IMR-90 (cell line): ENCODE measurements around the gene PLEKHO2. TPM values are rescaled to one million over a fixed set of nuclear protein-coding genes. Genes with fewer than 3 reads are reported as not detected.

Experiments used
- ATAC-seq: fragments of 200-7000 bp; cut with Tn5 transposase; 2 replicates; pipeline ENCODE4 v1.9.1; 2020; ENCODE audit warnings: low read depth, mild to moderate bottlenecking, moderate library complexity
- BruUV-seq: library from RNA; stranded (reverse); fragments of 400-500 nt; replicated peaks from 2 replicates; lab custom pipeline; 2021; lab: Mats Ljungman, UMichigan
- CTCF ChIA-PET: fragments of 300-600 bp; formaldehyde crosslinking; extraction: SDS; loops from one replicate; lab custom pipeline; 2021; ENCODE audit warnings: antibody characterized with exemption; lab: Yijun Ruan, JAX
- POLR2A ChIA-PET: fragments of 300-600 bp; sonication (Branson Sonifier 250); formaldehyde crosslinking; loops from one replicate; lab custom pipeline; 2022; ENCODE audit warnings: antibody characterized with exemption; ENCODE audit not compliant: unreplicated experiment; lab: Charles Lee
- DNase-seq: peaks from one replicate; pipeline ENCODE4 v3.0.0; 2013
- H2AFZ ChIP-seq: replicated peaks from 2 replicates; pipeline ENCODE3; 2013; ENCODE audit warnings: low read length, mild to moderate bottlenecking; ENCODE audit not compliant: poor library complexity
- H2AK5ac ChIP-seq: 2 replicates; pipeline ENCODE4 v1.6.1; 2013; ENCODE audit warnings: low read depth, low read length, inconsistent platforms
- H2AK9ac ChIP-seq: replicated peaks from 2 replicates; pipeline ENCODE3; 2013; ENCODE audit warnings: mild to moderate bottlenecking, low read depth, low read length, moderate library complexity; ENCODE audit not compliant: poor library complexity
- H2BK120ac ChIP-seq: 2 replicates; pipeline ENCODE4 v1.6.1; 2013; ENCODE audit warnings: low read depth, low read length, inconsistent platforms
- H2BK15ac ChIP-seq: 3 replicates; pipeline ENCODE4 v1.6.1; 2013; ENCODE audit warnings: low read depth, low read length, inconsistent platforms
- H2BK20ac ChIP-seq: 2 replicates; pipeline ENCODE4 v1.6.1; 2013; ENCODE audit warnings: low read depth, mild to moderate bottlenecking, inconsistent platforms, low read length, moderate library complexity
- H2BK5ac ChIP-seq: 2 replicates; pipeline ENCODE4 v1.6.1; 2013; ENCODE audit warnings: mild to moderate bottlenecking, low read depth, low read length, inconsistent platforms; ENCODE audit not compliant: poor library complexity, severe bottlenecking
- H3K14ac ChIP-seq: replicated peaks from 2 replicates; pipeline ENCODE4 v1.6.1; 2013; ENCODE audit warnings: low read depth, low read length, inconsistent platforms
- H3K18ac ChIP-seq: 2 replicates; pipeline ENCODE4 v1.6.1; 2013; ENCODE audit warnings: low read depth, low read length, control low read depth
- H3K23ac ChIP-seq: 2 replicates; pipeline ENCODE4 v1.6.1; 2013; ENCODE audit warnings: low read depth, low read length, inconsistent platforms
- H3K27ac ChIP-seq: 2 replicates; pipeline ENCODE4 v1.5.1; 2013; ENCODE audit warnings: mild to moderate bottlenecking, control low read depth, low read length; ENCODE audit not compliant: insufficient read depth
- H3K27me3 ChIP-seq: 2 replicates; pipeline ENCODE4 v1.6.1; 2013; ENCODE audit warnings: low read length; ENCODE audit not compliant: control insufficient read depth, insufficient read depth
- H3K36me3 ChIP-seq: 2 replicates; pipeline ENCODE4 v1.6.1; 2013; ENCODE audit warnings: low read length, mixed read lengths; ENCODE audit not compliant: control insufficient read depth, insufficient read depth
- H3K4ac ChIP-seq: 2 replicates; pipeline ENCODE4 v1.6.1; 2013; ENCODE audit warnings: low read depth, low read length, inconsistent platforms
- H3K4me1 ChIP-seq: 2 replicates; pipeline ENCODE4 v1.6.1; 2013; ENCODE audit warnings: low read length, mixed read lengths; ENCODE audit not compliant: control insufficient read depth, insufficient read depth
- H3K4me2 ChIP-seq: 2 replicates; pipeline ENCODE4 v1.6.1; 2013; ENCODE audit warnings: low read depth, mild to moderate bottlenecking, control low read depth, low read length, moderate library complexity
- H3K4me3 ChIP-seq: 2 replicates; pipeline ENCODE4 v1.5.1; 2013; ENCODE audit warnings: low read depth, mild to moderate bottlenecking, control low read depth, low read length, moderate library complexity; ENCODE audit not compliant: insufficient read depth
- H3K56ac ChIP-seq: 2 replicates; pipeline ENCODE4 v1.6.1; 2013; ENCODE audit warnings: low read length, inconsistent platforms; ENCODE audit not compliant: insufficient read depth; ENCODE audit errors: extremely low read depth
- H3K79me1 ChIP-seq, 2 experiments: 2 replicates each; pipeline ENCODE4 v1.6.1; 2013; ENCODE audit warnings: low read length in 2 of 2, inconsistent platforms in 1 of 2, low read depth in 1 of 2
- H3K9ac ChIP-seq: 2 replicates; pipeline ENCODE4 v1.6.1; 2013; ENCODE audit warnings: low read depth, low read length, control low read depth
- H3K9me1 ChIP-seq: 2 replicates; pipeline ENCODE4 v1.6.1; 2013; ENCODE audit warnings: low read length, inconsistent platforms; ENCODE audit not compliant: insufficient read depth
- H3K9me3 ChIP-seq: 2 replicates; pipeline ENCODE4 v1.6.1; 2013; ENCODE audit warnings: low read length; ENCODE audit not compliant: control insufficient read depth, insufficient read depth
- H4K20me1 ChIP-seq: 2 replicates; pipeline ENCODE4 v1.6.1; 2013; ENCODE audit warnings: low read length, inconsistent platforms; ENCODE audit not compliant: insufficient read depth
- H4K5ac ChIP-seq: 2 replicates; pipeline ENCODE4 v1.6.1; 2013; ENCODE audit warnings: mild to moderate bottlenecking, low read depth, low read length, control low read depth
- H4K8ac ChIP-seq, 2 experiments: 2 replicates each; pipeline ENCODE4 v1.6.1; 2013; ENCODE audit warnings: low read depth in 2 of 2, low read length in 2 of 2, control low read depth in 1 of 2, inconsistent platforms in 1 of 2
- H4K91ac ChIP-seq: 2 replicates; pipeline ENCODE4 v1.6.1; 2013; ENCODE audit warnings: low read depth, low read length, inconsistent platforms; ENCODE audit not compliant: insufficient read depth
- BHLHE40 ChIP-seq: fragments of 150-350 bp; IDR thresholded peaks from 2 replicates; pipeline ENCODE4 v1.6.1; 2016; ENCODE audit warnings: mild to moderate bottlenecking, low read depth, low read length
- CEBPB ChIP-seq: IDR thresholded peaks from 2 replicates; pipeline ENCODE4 v1.6.1; 2012; ENCODE audit warnings: low read depth, low read length, improper control_type of control experiment
- MAFK ChIP-seq: IDR thresholded peaks from 2 replicates; pipeline ENCODE4 v1.6.1; 2012; ENCODE audit warnings: low read depth, low read length, improper control_type of control experiment
- MXI1 ChIP-seq: IDR thresholded peaks from 2 replicates; pipeline ENCODE4 v1.6.1; 2012; ENCODE audit warnings: low read depth, mild to moderate bottlenecking, low read length, moderate library complexity, borderline replicate concordance
- NFE2L2 ChIP-seq: fragments of 150-350 bp; IDR thresholded peaks from 2 replicates; pipeline ENCODE4 v1.6.1; 2016; ENCODE audit warnings: low read depth, mild to moderate bottlenecking, low read length
- POLR2A ChIP-seq: IDR thresholded peaks from 2 replicates; pipeline ENCODE4 v1.6.1; 2012; ENCODE audit warnings: mild to moderate bottlenecking, low read depth, low read length
- RAD21 ChIP-seq: IDR thresholded peaks from 2 replicates; pipeline ENCODE4 v1.6.1; 2012; ENCODE audit warnings: low read length, improper control_type of control experiment
- RCOR1 ChIP-seq: IDR thresholded peaks from 2 replicates; pipeline ENCODE4 v1.6.1; 2012; ENCODE audit warnings: mild to moderate bottlenecking, low read length, improper control_type of control experiment; ENCODE audit not compliant: insufficient replicate concordance
- RFX5 ChIP-seq: IDR thresholded peaks from 2 replicates; pipeline ENCODE4 v1.8.0; 2012; ENCODE audit warnings: low read depth, mild to moderate bottlenecking, low read length, moderate library complexity
- SMC3 ChIP-seq: fragments of 150-350 bp; IDR thresholded peaks from 2 replicates; pipeline ENCODE4 v1.6.1; 2016; ENCODE audit warnings: low read depth, mild to moderate bottlenecking, antibody characterized with exemption, low read length, moderate library complexity
- WGBS, 2 experiments: methylation state at CpG; one replicate each; pipeline versions ENCODE4 v1.1.5 to v1.1.7; 2013; ENCODE audit warnings: missing lambda C conversion rate in 2 of 2; ENCODE audit not compliant: insufficient read length in 1 of 2; ENCODE audit errors: extremely low coverage in 2 of 2; 5-methylcytosine and 5-hydroxymethylcytosine counted together
- dilution Hi-C: fragments of 300-500 bp; cut with HindIII; formaldehyde crosslinking; loops from one replicate; pipeline ENCODE4 v1.14.3; 2018; ENCODE audit warnings: low sequenced_read_pairs; ENCODE audit not compliant: unreplicated experiment
- in situ Hi-C: fragments of 300-500 bp; cut with MboI; formaldehyde crosslinking; loops from 3 replicates; pipeline ENCODE4 v1.14.3; 2019; ENCODE audit warnings: low sequenced_read_pairs, inconsistent platforms, mixed read lengths
- intact Hi-C: fragments of 100-400 bp; cut with micrococcal nuclease; formaldehyde crosslinking; loops from 2 replicates; pipeline ENCODE4 v1.10.0; 2022
- polyA plus RNA-seq, 3 experiments: library from polyadenylated mRNA; depleted of rRNA; stranded (reverse); fragments of >200 nt; gene quantifications; 2 replicates each; pipeline ENCODE4 v1.2.3, GENCODE V29; 2012; ENCODE audit warnings: low replicate concordance in 1 of 3
- total RNA-seq: library from RNA; depleted of rRNA; stranded (reverse); fragments of >200 nt; gene quantifications from 2 replicates; pipeline ENCODE4 v1.2.3, GENCODE V29; 2012
- TF ChIP-seq, protein P1 (sequence below): conservative IDR thresholded peaks from 2 replicates; pipeline ENCODE4 v1.5.1; 2012; ENCODE audit warnings: mild to moderate bottlenecking, low read depth, low read length, improper control_type of control experiment

Gene PLEKHO2
- total and polyA plus RNA-seq, 2 of the 4 experiments (the other 2 are of a cell fraction) = 19.0 to 22.5 TPM

DNA sequence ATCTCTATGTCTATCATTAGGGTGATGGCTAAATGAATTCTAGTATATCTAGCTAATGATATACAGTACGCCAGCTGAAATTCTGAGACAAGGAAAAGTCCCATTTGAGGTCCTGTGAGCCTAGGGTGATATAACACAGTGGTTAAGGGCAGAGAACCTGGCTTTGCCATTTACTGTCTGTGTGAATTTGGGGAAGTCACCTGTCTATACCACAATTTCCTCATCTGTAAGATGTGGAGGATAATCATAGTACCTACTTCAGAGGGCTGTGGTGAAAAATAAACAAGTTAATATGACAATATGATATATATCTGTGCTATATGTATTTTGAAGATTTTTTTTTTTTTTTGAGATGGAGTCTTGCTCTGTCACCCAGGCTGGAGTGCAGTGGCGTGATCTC is 60.2 kb downstream of the PLEKHO2 start:
- H3K79me1 ChIP-seq = peaks cover 9% of the 10 kb centered on the region in 2 experiments; a peak in 2 of 4 replicates
- BruUV-seq = no TSS peak
- ATAC-seq (no peak), DNase-seq (no peak)
- no peak overlapping the region for H2AK5ac ChIP-seq
- intact Hi-C loops = no loop called here
- H3K23ac ChIP-seq = no peak overlapping the region
- POLR2A ChIA-PET = interaction anchor here (0.6 kb wide), 1 partner anchor 615 kb away, joined by 3 read pairs; no protein-coding TSS in a partner anchor
- H3K18ac ChIP-seq = no peak overlapping the region
- H3K4me3 ChIP-seq = no peak overlapping the region
- H4K20me1 ChIP-seq = no peaks in the 10 kb centered on the region
- no peak overlapping the region for H4K91ac ChIP-seq
- CTCF ChIA-PET = no interaction called here
- no peaks in the 10 kb centered on the region for H3K36me3 ChIP-seq
- no peak overlapping the region for H3K27ac ChIP-seq
- H3K4me2 ChIP-seq = no peak overlapping the region
- no peak overlapping the region for H3K56ac ChIP-seq
- H3K4me1 ChIP-seq = peaks cover 16% of the 10 kb centered on the region
- no peaks in the 10 kb centered on the region for H3K27me3 ChIP-seq
- no peak overlapping the region for H2BK15ac ChIP-seq
- H3K9me1 ChIP-seq = peaks cover 16% of the 10 kb centered on the region
- no peak overlapping the region for H2AFZ ChIP-seq
- no peak overlapping the region for H4K5ac ChIP-seq
- TF ChIP-seq POLR2A (no peak), RCOR1 (no peak), RFX5 (no peak), MAFK (no peak), CEBPB (no peak), SMC3 (no peak), MXI1 (no peak), NFE2L2 (no peak), BHLHE40 (no peak), RAD21 (no peak)
- TF ChIP-seq, protein P1, sequence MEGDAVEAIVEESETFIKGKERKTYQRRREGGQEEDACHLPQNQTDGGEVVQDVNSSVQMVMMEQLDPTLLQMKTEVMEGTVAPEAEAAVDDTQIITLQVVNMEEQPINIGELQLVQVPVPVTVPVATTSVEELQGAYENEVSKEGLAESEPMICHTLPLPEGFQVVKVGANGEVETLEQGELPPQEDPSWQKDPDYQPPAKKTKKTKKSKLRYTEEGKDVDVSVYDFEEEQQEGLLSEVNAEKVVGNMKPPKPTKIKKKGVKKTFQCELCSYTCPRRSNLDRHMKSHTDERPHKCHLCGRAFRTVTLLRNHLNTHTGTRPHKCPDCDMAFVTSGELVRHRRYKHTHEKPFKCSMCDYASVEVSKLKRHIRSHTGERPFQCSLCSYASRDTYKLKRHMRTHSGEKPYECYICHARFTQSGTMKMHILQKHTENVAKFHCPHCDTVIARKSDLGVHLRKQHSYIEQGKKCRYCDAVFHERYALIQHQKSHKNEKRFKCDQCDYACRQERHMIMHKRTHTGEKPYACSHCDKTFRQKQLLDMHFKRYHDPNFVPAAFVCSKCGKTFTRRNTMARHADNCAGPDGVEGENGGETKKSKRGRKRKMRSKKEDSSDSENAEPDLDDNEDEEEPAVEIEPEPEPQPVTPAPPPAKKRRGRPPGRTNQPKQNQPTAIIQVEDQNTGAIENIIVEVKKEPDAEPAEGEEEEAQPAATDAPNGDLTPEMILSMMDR = no peak
- no CpG with 5 or more reads among the region's 2 CpGs for WGBS, 2 experiments
- H3K9me3 ChIP-seq = peaks cover 6% of the 10 kb centered on the region
- H2BK120ac ChIP-seq = no peak overlapping the region
- H2BK5ac ChIP-seq = no peak overlapping the region
- H3K4ac ChIP-seq = no peak overlapping the region
- in situ Hi-C loops = no loop called here
- no peak overlapping the region for H3K14ac ChIP-seq
- no peak overlapping the region for H2BK20ac ChIP-seq
- no peak overlapping the region for H4K8ac ChIP-seq
- no peak overlapping the region for H3K9ac ChIP-seq
- no peak overlapping the region for H2AK9ac ChIP-seq
- dilution Hi-C loops = no loop called here
